Epithelial cell of umbilical artery (primary cell): Measurements from ENCODE around the gene PITX3. TPM values are rescaled to one million over a fixed set of nuclear protein-coding genes. Genes with fewer than 3 reads are reported as not detected.

Experiments used
- total RNA-seq: library from RNA; depleted of rRNA; stranded (reverse); fragments of >200 nt; gene quantifications from 2 replicates; pipeline ENCODE4 v1.2.3, GENCODE V29; 2014

The PITX3 gene
- not detected in 2 replicates for total RNA-seq

DNA sequence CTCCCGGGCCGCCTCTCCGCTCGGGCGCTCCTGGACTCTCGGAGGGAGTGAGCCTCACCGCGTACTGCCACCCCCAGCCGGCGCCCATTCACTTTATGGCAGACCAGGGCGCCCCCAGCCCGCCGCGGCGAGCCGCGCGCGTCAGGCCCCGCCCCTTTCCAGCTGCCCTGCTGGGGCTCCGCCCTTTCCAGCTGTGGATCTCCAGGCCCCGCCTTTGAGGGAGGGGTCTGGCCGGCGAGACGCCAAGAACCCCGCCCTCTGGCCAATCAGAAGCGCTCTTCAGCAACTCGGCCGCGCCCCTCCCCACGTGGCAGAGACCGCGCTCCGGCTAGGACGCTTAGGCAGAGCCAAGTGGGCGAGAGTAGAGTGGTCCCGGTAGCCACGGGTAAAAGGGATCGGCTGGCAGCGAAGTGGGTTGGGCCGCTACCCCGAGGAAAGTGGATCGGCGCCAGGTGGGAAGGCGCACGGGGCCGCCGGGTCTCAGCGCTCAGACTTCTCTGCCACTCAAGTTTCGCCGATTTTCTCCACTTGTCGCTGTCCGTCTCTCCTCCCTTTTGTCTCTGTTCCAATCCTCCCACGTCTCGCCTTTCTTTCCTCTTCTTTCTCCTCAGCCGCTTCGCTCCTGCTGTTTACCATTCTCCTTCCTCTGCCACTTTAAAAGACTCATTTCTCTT lies at the start of gene PITX3:
Gene PITX3, minus strand, starts transcription at position 69 of the 674 bp plus-strand sequence. CDS start 9,432 bp downstream, outside the sequence.

DNA sequence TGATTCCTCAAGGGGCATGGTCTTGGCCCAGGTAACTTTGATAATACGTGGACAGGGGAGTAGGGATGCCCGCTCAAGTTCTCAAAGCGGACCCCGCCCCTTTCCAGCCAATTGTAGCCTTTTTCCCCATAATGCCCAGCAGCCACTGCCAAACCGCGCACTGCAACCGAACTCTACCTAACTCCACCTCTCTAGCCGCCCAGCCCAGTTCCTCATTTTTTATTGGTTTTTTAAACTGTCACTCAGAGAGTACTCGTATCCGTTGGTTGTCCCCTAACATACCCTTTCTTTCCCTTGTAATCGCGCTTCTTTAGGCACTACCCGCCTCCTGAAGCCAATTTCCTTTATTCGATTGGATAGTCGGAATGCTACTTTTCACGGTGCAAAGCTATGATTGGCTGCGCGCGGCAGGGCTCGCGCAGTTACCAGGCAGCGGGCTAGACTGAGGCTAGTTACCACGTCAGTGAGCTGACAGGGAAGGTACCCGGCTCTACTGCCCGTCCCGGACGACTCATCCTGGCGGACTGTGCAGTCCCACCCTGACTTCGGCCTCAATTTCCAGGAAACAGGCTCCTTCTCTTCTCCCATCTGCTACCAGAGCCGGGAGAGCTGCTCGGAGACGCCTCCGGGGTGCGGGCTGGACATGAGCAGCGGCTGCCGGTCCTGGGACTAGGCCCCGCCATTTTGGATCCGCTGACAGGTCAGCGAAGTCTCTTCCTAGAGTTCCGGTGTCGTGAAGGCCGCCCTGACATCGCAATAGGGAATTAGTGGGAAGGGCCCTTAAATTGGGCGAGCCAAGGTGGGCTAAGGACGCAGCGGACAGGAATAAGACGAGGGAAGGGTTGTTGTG lies 4.0 kb upstream of the PITX3 start, which contains the start of gene GBF1:
Gene GBF1, plus strand, starts transcription at position 451 of the 850 bp plus-strand sequence. CDS start 13,407 bp downstream, outside the sequence.

DNA sequence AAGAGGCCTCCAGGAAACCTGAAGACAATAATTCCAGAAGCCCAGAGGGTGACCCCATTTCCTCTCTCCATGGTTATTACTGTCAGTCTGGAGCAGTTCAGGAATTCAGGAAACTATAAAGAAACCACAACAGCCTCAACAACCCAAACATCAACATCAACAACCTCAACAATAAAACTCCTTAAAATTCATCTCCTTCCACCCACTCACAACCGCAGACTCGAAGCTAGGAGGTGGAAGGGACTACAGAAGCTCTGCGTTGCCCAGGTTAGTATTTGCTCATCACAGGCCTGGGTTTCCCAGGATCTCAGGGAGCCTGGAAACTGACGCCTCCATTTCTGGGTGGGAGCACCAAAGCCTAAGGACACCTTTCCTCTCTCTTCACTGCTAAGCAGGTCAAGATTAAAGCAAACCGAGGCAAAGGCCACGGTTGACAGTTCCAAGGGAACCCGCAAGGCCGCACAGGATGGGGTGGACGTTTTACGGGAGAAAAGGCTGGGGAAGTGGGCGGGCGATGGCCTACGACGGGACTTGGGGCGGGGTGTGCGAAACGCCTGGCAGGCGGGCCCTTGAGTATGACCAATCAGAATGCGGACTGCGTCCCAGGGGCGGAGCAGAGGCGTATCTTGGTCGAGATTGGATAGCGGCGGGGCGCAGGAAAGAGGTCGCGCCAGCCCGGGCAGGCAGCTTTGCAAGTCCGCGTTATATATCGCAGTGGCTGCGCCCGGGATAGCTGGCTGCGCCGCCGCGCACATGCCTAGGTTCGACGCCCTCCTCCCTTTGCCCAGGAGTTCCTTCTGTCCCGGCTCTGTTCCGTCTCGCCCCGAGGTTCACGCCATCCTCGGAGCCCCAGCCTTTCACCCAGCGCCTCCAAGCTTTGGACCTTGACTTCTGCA lies 15.4 kb downstream of the PITX3 start, which contains the start of gene ELOVL3:
Gene ELOVL3, plus strand, starts transcription at position 654 of the 896 bp plus-strand sequence. CDS start 250 bp downstream, outside the sequence.

Other genes starting within 250 kb of the PITX3 start
- gene ARMH3, start 185.3 kb downstream of the PITX3 start, total RNA-seq, result 5.8 and 10.3 TPM in 2 replicates
- gene HPS6, start 176.2 kb downstream of the PITX3 start, total RNA-seq, result 35.4 and 36.6 TPM in 2 replicates
- 24.0 and 25.5 TPM in 2 replicates for gene LDB1, start 121.1 kb downstream of the PITX3 start, total RNA-seq
- gene PPRC1, start 108.5 kb downstream of the PITX3 start, total RNA-seq, result 10.0 and 12.0 TPM in 2 replicates
- gene NOLC1, start 89.1 kb downstream of the PITX3 start, total RNA-seq, result 42.9 and 51.5 TPM in 2 replicates
- not detected in 2 replicates for gene ELOVL3, start 15.2 kb downstream of the PITX3 start, total RNA-seq
- gene GBF1, start 4.0 kb upstream of the PITX3 start, total RNA-seq, result 13.3 and 13.8 TPM in 2 replicates
- 10.4 and 16.7 TPM in 2 replicates for gene NFKB2, start 154.2 kb upstream of the PITX3 start, total RNA-seq
- under 0.01 and 0.46 TPM in 2 replicates for gene PSD, start 177.3 kb upstream of the PITX3 start, total RNA-seq
- 8.7 and 10.7 TPM in 2 replicates for gene FBXL15, start 179.3 kb upstream of the PITX3 start, total RNA-seq
- gene CUEDC2, start 191.1 kb upstream of the PITX3 start, total RNA-seq, result 70.5 and 73.1 TPM in 2 replicates
- gene C10orf95, start 210.0 kb upstream of the PITX3 start, total RNA-seq, result not detected in 2 replicates